ENCODE data around the gene SLC9B2.
"Not testable (repeated sequence)": the region's sequence is repeated elsewhere in the genome, so short reads cannot be mapped to it uniquely, and the experiment has no call there.

Gene SLC9B2

DNA sequence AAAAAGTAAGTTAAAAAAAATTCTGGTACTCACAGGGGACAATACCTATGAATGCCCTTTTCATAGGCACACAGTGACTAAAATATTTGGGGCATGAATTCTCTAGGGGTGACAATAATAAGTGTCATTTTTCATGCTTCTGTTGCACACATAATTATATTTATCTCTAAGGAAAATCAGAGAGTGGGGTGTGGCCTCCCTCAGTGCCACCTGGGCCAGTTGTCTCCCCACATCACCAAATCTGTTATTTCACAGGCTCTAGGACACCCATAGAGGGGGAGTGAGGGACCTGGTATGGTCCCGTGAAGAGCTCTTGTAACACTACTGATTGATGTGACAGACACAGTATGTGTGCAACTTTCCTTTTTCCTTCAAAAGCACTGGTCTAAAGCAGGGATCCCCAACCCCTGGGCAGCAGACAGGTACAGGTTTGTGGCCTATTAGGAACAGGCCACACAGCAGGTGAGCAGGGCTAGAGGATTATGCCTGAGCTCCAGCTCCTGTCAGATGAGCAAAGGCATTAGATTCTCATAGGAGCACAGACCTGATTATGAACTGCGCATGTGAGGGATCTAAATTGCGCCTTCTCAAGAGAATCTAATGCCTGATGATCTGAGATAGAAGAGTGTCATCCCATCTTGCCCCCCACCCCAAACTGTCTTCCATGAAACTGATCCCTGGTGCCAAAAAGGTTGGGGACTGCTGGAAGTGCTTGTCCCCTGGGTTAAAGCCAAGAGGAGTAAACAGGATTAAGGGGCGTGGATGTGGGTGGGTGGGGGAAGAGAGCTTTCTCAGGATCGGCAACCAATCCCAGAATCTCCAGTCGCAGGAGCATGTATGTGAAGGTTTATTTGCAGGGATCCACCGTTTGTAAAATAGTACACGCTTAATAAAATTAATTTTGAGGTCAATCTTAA, 57.9 kb downstream of the SLC9B2 start:
- no peak for DNase-seq

DNA sequence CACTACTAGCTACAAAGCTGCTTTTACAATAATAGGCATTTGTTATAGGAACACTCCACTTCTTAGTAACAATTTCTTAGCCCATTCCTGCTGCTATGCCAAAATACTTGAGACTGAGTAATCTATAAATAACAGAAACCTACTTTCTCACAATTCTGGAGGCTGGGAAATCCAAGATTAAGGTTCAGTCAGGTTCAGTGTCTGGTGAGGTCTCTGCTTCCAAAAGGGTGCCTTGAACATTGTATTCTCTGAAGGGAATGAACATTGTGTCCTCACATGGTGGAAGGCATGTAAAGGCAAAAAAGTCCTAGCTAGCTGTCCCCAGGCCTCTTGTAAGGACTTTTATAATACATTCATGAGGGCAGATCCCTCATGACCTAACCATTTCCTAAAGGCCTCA, 64.0 kb downstream of the SLC9B2 start:
- DNase-seq = no peak

DNA sequence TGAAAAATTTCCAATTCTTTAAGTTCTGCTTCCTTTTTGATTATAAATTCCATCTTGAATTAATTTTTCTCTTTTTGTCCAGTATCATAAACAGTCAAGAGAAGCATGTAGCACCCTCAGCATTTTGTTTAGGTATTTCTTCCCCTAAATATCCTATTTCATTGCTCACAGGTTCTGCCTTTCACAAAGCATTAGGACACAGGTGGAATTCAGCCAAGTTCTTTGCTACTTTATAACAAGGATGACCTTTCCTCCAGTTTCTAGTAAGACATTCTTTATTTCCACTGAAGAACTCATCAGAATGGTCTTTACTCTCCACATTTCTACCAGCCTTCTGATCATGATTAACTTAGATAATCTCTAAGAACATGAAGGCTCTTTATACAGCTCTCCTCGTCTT, 64.5 kb downstream of the SLC9B2 start:
- no peak for DNase-seq

DNA sequence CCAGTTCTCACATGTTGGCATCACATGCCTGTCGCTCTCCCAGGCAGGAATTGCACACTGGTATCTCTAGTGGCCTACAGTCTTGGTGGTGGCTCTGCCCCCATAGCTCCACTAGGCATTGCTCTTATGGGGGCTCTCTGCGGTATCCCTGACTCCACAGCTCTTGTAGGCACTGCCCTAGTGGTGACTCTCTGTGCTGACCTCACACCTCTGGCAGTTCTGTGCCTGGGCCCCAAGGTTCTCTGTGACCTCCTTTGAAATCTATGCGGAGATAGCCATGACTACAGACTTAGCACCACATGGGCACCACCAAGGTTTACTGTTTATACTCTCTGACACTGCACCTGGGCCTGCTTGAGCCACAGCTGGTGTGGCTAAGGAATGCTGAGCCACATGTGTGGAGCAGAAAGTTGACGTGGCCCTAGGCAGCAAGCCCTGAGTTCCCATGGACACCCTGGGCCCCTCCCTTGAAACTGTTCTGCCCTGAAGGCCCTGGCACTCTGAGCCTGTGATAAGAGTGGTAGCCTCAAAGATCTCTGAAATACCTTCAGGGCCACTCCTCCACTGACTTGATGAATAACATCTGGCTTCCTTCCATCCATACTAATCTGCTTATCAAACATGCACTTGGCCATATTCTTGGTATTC, 65.1 kb downstream of the SLC9B2 start:
- no peak for DNase-seq

DNA sequence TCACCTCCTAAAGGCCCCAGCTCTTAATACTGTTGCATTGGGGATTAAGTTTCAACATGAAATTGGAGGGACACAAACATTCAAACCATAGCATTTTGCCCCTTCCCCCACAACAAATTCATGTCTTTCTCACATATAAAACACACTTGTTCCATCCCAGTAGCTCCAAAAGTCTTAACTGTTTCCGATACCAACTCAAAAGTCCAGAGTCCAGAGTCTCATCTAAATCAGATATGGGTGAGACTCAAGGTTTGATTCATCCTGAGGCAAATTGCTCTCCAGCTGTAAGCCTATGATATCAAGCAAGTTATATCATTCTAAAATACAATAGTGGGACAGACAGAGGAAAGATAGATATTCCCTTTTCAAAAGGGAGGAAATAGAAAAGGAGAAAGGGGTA, 65.8 kb downstream of the SLC9B2 start:
- no peak for DNase-seq

DNA sequence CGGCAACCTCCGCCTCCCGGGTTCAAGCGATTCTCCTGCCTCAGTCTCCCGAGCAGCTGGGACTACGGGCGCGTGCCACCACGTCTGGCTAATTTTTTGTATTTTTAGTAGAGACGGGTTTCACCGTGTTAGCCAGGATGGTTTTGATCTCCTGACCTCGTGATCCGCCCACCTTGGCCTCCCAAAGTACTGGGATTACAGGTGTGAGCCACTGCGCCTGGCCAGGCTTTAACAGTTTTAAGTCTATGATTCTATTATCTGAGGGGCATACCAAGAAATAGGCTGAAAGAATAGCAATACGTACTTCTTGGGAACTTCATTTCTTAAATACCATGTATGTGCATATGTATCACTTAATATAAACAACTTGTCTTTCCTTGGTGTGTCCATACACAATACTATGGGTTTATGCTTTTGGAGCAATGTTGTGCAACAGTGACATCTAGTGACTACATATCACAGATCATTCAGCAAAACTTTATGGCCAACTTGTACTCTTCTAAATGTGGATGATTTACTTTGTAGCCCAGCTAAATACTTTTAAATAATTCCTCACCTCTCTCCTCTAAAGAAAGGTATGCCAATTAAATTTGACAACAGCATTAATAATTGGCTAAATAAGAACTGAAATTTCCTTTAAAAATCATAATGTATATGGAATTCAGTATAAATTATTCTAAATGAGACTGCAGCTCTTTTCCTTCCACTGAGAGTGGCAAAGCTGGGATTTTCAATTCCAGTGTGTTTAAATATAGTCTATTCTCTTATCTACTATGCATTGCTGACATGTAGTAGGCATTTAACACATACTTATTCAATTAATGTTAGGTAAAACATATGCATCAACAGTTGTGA, 67.5 kb downstream of the SLC9B2 start:
- no peak for DNase-seq

DNA sequence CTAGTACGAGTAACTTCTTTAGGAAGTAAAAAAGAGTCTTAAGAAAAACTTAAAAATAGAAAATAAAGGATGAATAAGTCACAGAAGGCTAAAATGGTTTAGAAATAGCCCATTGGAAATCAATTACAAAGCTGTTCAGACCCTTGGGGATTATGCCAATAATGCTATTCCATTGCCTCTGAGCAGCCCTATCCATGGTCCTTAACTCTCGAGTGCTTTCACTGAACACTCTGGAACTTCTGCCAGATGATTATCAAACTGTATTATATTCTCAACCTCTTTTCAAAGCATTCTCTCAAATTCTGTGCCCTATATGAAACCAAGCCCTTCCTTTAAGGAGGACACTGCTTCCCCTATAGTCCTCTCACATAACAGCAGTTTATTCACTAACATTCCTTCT, 74.0 kb downstream of the SLC9B2 start:
- DNase-seq = no peak

DNA sequence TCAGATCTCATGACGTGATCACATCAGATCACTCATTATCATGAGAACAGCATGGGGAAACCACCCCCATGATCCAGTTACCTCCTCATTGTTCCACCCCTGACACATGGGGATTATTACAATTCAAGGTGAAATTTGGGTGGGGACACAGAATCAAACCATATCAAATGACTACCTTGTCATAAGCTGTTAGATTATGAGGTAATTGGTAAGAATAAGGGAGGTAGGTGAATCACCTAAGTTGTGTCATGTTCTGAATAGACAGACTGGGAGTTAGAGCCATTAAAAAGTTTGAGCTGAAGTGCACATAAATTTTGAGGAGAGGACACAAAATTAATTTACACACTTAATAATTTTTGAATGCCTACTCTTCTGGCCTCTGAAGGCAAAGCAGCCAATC, 81.8 kb downstream of the SLC9B2 start:
- DNase-seq = no peak

DNA sequence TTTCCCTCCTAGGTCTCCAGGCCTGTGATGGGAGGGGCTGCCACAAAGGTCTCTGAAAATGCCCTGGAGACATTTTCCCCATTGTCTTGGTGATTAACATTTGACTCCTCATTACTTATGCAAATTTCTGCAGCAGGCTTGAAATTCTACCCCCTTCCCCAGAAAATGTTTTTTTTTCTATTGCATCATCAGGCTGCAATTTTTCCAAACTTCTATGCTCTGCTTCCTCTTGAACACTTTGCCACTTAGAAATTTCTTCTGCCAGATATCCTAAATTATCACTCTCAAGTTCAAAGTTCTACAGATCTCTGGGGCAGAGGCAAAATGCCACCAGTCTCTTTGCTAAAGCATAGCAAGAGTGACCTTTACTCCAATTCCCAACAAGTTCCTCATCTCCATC, 82.6 kb downstream of the SLC9B2 start:
- DNase-seq = not testable (repeated sequence)

DNA sequence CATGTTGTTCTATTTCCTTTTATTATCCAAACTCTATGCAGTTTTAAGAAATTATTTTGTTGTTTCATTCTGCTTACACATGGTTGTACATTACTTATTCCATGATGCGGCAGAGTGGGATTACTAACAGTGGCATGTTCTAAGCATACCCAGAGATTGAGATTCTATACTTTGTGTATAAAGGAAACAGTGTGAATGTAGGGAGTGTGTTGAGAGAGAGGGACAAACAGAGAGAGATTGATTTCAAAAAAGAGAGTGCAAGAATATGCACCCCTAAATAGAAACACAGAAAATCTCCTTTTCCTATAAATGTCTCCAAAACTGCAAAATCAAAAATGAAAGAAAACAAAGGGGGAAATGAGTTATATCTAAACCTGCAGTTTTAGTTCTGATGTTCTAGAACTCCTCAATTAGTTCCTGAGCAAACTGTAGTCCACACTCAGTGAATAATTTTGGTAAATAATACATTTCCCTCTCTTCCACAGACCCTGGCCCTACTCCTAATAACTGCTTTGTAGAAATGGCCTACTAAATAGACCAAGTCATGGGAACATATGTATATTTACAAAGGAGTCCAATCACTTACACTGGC, 88.0 kb downstream of the SLC9B2 start:
- no peak for DNase-seq

DNA sequence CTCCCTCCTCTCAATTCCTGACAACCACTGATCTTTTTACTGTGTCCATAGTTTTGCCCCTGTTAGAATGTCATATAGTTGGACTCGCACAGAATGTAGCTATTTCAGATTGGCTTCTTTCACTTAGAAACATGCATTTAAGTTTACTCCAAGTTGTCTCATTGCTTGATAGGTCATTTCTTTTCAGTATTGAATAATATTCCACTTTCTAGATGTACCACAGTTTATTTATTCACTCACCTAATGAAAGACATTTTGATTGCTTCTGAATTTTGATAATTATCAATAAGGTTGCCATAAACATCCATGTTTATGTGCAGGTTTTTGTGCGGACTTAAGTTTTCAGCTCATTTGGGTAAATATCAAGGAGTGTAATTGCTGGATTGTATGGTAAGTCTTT, 95.6 kb downstream of the SLC9B2 start:
- DNase-seq = no peak

Data from activated naive CD4-positive, alpha-beta T cell treated with anti-CD3 and anti-CD28 coated beads, Interleukin-2, amount 50 U/mL, for 16 hours (primary cell).